HG03521 (cell line): Measurements from ENCODE around the gene TAF1.
"Not testable (repeated sequence)": the region's sequence is repeated elsewhere in the genome, so short reads cannot be mapped to it uniquely, and the experiment has no call there.

Experiments
- ATAC-seq: cut with Tn5 transposase; IDR thresholded peaks from one replicate; pipeline ENCODE4 v1.9.1; 2021; ENCODE audit warnings: mild to moderate bottlenecking, moderate library complexity; ENCODE audit not compliant: unreplicated experiment

Gene TAF1

DNA sequence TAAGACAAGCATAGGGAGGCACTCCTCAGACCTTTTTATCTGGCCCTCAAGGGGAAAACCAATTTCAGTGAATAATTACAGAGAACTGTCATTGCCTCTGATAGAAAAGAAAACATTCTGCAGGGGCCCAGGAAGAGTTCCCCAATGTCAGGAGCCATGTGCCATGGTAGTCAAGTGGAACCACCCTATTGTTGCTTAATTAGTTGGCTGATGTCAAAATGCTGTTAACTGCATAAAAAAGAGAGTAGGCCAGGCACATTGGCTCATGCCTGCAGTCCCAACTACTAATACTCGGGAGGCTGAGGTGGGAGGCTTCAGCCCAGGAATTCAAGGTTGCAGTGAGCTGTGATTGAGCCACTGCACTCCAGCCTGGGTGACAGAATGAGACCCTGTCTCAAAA, 138.2 kb downstream of the TAF1 start:
- ATAC-seq = no peak

DNA sequence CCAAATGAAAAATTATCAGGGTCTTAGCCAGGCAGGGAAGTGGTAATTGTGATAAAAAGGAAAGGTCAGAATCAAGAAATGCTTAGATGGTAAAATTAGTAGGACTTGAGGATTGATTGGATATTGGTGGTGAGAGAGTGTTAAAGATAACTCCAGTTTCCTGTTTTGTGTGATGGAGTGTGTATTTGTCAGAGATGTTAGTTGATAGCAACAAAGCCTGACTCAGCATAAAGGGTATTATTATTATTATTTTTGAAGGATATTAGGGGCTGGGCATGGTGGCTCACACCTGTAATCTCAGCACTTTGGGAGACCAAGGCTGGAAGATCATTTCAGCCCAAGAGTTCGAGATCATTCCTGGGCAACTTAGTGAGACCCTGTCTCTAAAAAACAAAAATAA, 143.1 kb downstream of the TAF1 start:
- no peak for ATAC-seq

- no peak for ATAC-seq
Measured at GRCh38 chrX:71510161-71510560, 144.0 kb downstream of the TAF1 start.

DNA sequence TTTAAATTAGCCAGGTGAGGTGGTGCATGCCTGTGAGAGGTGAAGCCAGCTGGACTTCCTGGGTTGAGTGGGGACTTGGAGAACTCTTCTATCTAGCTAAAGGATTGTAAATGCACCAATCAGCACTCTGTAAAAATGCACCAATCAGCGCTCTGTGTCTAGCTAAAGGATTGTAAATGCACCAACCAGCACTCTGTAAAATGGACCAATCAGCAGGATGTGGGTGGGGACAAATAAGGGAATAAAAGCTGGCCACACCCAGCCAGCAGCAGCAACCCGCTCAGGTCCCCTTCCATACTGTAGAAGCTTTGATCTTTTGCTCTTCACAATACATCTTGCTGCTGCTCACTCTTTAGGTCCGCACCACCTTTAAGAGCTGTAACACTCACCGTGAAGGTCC, 147.6 kb downstream of the TAF1 start:
- ATAC-seq = not testable (repeated sequence)

GRCh38 chrX:71514367-71515037, 148.3 kb downstream of the TAF1 start:
- peak; percentile 77 for ATAC-seq

- no peak for ATAC-seq
Measured at GRCh38 chrX:71515038-71515396, 148.9 kb downstream of the TAF1 start.
